ENCODE measurements around the gene ZFP69B.

The ZFP69B gene

GRCh38 chr1:40407453-40407852 is 42.8 kb upstream of the ZFP69B start:
- Histone ChIP-seq H3K27me3 (ENCODE audit: insufficient read depth, low read depth) (no peaks in the 10 kb centered on the region), H4K20me1 (ENCODE audit: insufficient read depth) (no peaks in the 10 kb centered on the region), H2AFZ (ENCODE audit: low read depth) (no peak overlapping the region), H3K4me1 (ENCODE audit: low read depth, poor library complexity, severe bottlenecking) (peaks cover 11% of the 10 kb centered on the region), H3K36me3 (ENCODE audit: insufficient read depth) (no peaks in the 10 kb centered on the region), H3K4me2 (no peak overlapping the region), H3K9ac (no peak overlapping the region), H3K79me2 (ENCODE audit: insufficient read depth, low read depth) (peaks cover 6% of the 10 kb centered on the region; the same call in 1 of the 2 replicates), H3K27ac (no peak overlapping the region), H3K4me3 (IDR thresholded peaks at IDR 0.05; ENCODE audit: insufficient read depth, low read depth, low read length) (no peak overlapping the region)
- no peak for TF ChIP-seq CTCF (conservative IDR thresholded peaks at IDR 0.05; ENCODE audit: low read depth, low read length)

GRCh38 chr1:40409467-40409866 is 40.8 kb upstream of the ZFP69B start:
- no peak overlapping the region for H3K9ac ChIP-seq
- H3K27ac ChIP-seq: no peak overlapping the region
- no peak overlapping the region for H3K4me3 ChIP-seq (IDR thresholded peaks at IDR 0.05; ENCODE audit: insufficient read depth, low read depth, low read length)
- H2AFZ ChIP-seq (ENCODE audit: low read depth): no peak overlapping the region
- H4K20me1 ChIP-seq (ENCODE audit: insufficient read depth): no peaks in the 10 kb centered on the region
- no peak for TF ChIP-seq CTCF (conservative IDR thresholded peaks at IDR 0.05; ENCODE audit: low read depth, low read length)
- H3K79me2 ChIP-seq (ENCODE audit: insufficient read depth, low read depth): peaks cover 4% of the 10 kb centered on the region; the same call in 1 of the 2 replicates
- no peaks in the 10 kb centered on the region for H3K27me3 ChIP-seq (ENCODE audit: insufficient read depth, low read depth)
- H3K4me2 ChIP-seq: no peak overlapping the region
- H3K36me3 ChIP-seq (ENCODE audit: insufficient read depth): no peaks in the 10 kb centered on the region
- peaks cover 3% of the 10 kb centered on the region for H3K4me1 ChIP-seq (ENCODE audit: low read depth, poor library complexity, severe bottlenecking)

- H3K79me2 ChIP-seq (ENCODE audit: insufficient read depth, low read depth): no peaks in the 10 kb centered on the region
- H3K9ac ChIP-seq: no peak overlapping the region
- no peak overlapping the region for H2AFZ ChIP-seq (ENCODE audit: low read depth)
- H3K27me3 ChIP-seq (ENCODE audit: insufficient read depth, low read depth): no peaks in the 10 kb centered on the region
- H4K20me1 ChIP-seq (ENCODE audit: insufficient read depth): no peaks in the 10 kb centered on the region
- no peak overlapping the region for H3K4me2 ChIP-seq
- H3K4me3 ChIP-seq (IDR thresholded peaks at IDR 0.05; ENCODE audit: insufficient read depth, low read depth, low read length): no peak overlapping the region
- H3K4me1 ChIP-seq (ENCODE audit: low read depth, poor library complexity, severe bottlenecking): no peaks in the 10 kb centered on the region
- H3K36me3 ChIP-seq (ENCODE audit: insufficient read depth): peaks cover 4% of the 10 kb centered on the region; the same call in 1 of the 2 replicates
- TF ChIP-seq CTCF (conservative IDR thresholded peaks at IDR 0.05; ENCODE audit: low read depth, low read length): no peak
- no peak overlapping the region for H3K27ac ChIP-seq
Measured at GRCh38 chr1:40411294-40411693, 39.0 kb upstream of the ZFP69B start.

GRCh38 chr1:40411843-40412242 is 38.4 kb upstream of the ZFP69B start:
- no peak overlapping the region for H3K4me2 ChIP-seq
- no peak for TF ChIP-seq CTCF (conservative IDR thresholded peaks at IDR 0.05; ENCODE audit: low read depth, low read length)
- no peak overlapping the region for H3K27ac ChIP-seq
- H3K79me2 ChIP-seq (ENCODE audit: insufficient read depth, low read depth): no peaks in the 10 kb centered on the region
- no peaks in the 10 kb centered on the region for H3K27me3 ChIP-seq (ENCODE audit: insufficient read depth, low read depth)
- no peak overlapping the region for H3K4me3 ChIP-seq (IDR thresholded peaks at IDR 0.05; ENCODE audit: insufficient read depth, low read depth, low read length)
- H4K20me1 ChIP-seq (ENCODE audit: insufficient read depth): no peaks in the 10 kb centered on the region
- no peak overlapping the region for H2AFZ ChIP-seq (ENCODE audit: low read depth)
- no peak overlapping the region for H3K9ac ChIP-seq
- peaks cover 7% of the 10 kb centered on the region; the same call in 1 of the 2 replicates for H3K36me3 ChIP-seq (ENCODE audit: insufficient read depth)
- H3K4me1 ChIP-seq (ENCODE audit: low read depth, poor library complexity, severe bottlenecking): no peaks in the 10 kb centered on the region

Measured in KMS-11 (cell line).